Retina (tissue), 1 donor: ENCODE measurements around the gene CCDC187.

Experiments used
- DNase-seq: peaks from one replicate; pipeline ENCODE4 v3.0.0-alpha.2; 2016

Gene CCDC187

DNA sequence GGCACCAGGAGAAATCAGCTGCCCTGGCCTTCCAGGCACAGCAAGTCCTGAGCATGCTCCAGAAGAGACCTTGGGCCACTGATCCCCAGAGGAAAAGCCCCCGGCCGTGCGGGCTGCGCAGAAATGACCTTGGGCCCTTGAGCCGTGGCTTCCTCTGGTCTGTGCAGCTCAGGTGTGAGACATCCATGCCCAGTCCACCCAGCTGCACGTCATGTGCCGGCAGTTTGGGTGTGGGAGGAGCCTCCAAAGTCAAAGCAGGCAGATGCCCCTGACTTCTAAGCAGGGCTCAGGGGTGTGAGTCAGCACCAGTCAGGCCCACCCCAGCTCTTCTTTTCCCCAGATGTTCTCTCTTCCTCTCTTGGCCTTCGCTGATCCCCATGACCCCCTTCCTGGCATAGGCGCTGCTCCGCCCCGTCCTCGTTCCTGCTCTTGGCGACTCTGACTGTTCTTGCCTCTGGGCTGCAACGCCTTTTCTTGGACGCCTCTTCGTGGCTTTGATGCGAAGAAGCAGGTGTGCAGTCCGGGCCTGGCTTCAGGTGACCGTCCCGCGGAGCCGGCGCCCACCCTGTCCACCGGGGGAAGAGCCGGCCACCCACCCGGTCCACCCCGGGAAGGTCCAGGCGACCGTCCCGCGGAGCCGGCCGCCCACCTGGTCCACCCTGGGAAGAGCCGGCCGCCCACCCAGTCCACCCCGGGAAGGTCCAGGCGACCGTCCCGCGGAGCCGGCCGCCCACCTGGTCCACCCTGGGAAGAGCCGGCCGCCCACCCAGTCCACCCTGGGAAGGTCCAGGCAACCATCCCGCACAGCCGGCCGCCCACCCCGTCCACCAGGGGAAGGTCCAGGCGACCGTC lies 52.4 kb downstream of the CCDC187 start:
- no peak for DNase-seq

DNA sequence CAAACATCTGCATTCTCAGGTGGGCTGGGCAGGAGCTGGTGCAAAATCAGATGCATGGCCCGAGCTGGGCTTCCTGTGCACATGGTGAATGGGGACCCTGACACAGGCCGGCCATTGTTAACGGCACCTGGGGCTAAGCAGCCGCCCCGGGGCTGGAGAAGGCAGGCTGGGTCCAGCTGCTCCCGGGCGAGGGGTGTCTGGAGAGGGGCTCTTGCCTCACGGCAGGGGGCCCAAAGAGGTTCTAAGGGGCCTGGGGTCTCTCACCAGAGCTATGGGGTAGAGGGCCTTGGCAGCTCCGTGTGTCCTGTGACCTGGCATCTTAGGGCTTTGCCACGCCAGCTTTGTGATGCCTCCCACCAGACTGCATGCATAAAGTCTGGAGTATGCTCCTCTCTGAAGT lies 53.2 kb downstream of the CCDC187 start:
- no peak for DNase-seq

DNA sequence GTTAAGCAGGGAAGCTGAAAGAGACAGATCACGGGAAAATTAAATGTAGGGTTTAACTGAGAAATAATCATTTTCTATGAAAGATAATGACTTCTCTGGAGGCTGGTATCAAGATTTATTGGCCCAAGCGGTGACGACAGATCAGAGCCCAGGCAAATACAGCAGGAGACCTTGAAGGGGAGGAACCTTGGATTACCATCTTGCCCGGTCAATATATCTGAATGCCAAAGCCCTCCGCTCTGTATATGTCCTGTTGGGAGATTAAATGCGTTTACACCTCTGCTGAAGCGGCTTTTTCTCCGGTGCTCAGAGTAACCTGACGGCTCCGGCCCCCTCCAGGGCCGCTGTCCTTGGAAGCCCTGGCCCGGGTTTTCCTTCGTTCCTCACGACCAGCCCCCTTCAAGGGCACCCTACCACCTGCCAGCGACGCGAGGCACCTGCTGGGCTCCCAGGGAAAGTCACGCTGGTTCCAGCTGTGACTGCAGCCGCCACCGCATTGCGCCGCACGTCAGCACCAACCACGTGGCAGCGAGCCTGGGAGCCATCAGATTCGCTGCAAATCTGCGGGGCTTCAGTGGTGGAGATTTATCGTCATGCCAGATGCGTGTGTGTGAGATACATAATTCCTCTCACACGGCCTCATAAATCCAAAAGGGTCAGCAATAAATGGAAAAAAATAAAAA lies 53.9 kb downstream of the CCDC187 start:
- no peak for DNase-seq

DNA sequence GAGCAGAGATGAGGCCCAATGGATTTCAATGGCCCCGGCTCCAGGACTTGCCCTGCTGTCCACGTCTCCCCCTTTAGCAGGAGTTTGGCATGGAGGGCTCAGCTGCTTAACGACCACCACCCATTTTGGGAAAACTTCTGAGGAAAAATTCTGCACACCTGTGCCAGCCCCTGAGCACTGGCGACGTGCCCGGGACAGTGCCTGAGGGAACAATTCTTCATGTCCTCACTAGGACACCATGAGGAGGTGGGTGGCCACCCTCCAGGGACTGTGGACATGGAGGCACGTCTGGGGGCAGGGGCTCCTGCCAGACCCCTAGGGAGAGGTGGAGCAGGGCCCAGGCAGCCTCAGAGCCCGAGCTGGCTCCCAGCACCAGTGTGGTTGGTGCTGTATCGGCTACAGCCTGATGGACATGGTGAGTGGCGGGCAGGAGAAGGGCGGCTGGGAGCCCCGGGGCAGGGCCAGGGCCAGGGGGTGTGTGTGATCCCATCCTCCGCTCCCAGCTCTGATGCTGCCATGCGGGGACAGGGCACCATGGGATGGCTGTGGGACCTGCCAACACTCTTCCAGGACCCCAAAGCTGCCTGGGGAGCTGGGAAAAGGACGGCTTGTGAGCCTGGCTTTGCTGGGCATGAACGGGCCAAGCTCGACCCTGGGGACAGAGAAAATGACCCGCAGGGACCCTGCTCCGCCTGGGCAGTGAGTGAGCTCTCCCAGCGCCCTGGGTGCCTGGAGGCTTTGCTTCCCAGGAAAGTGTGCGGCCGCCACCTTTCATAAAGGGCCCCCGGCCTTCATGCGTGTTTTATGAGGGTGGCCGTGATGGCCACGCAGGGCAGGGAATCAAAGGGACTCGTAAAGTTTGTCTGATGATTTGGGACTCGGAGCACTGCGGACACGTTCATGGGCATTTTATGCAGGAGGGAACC lies 54.7 kb downstream of the CCDC187 start:
- no peak for DNase-seq

DNA sequence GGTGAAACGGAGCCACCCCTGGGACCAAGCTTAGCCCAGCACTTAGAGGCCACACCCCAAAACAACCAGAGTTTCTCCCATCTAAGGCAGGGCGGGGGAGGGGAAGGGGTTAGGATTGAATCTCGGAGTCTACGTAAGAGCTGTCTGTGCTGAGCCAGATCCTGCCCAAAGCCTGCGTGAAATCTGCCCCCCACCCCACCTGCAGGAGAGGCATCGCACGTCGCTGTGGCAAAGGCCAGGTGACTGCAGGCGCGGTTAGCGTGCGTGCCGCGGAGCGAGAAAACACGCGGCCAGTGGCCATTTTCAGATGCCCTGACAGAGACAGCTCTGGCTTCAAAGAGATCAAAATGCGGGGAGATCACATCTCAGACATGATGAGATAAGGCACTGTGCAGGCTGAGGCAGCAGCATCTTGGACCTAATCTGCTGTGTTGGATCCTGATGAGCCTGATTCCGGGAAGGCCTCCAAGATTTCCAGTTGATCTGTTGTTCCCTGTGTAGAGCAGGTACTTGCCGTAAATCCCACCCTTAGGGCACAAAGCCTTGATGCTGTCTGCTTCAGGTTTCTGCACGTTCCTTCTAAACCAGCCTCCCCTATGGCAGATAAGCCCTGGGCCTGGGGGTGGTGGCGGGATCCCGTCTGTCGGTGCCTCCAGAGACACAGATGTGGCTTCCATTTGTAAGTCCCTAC lies 55.8 kb downstream of the CCDC187 start:
- DNase-seq: no peak

DNA sequence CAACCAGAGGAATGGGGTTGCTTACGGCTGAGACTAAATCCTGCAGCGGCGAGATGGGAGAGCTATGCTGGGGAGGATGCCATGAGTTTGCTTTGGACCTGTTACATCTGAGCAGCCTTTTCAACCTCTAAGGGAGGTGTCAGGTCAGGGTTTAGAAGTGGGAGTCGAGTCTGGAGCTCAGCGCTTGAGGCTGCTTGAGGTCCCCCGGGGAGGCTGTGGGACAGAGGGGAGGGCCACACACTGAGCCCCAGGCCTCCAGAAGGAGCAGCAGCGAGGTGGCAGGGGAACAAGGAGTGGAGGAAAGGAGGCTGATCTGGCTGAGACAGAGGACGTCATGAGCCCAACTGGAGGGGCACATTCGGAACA lies 56.4 kb downstream of the CCDC187 start:
- no peak for DNase-seq

DNA sequence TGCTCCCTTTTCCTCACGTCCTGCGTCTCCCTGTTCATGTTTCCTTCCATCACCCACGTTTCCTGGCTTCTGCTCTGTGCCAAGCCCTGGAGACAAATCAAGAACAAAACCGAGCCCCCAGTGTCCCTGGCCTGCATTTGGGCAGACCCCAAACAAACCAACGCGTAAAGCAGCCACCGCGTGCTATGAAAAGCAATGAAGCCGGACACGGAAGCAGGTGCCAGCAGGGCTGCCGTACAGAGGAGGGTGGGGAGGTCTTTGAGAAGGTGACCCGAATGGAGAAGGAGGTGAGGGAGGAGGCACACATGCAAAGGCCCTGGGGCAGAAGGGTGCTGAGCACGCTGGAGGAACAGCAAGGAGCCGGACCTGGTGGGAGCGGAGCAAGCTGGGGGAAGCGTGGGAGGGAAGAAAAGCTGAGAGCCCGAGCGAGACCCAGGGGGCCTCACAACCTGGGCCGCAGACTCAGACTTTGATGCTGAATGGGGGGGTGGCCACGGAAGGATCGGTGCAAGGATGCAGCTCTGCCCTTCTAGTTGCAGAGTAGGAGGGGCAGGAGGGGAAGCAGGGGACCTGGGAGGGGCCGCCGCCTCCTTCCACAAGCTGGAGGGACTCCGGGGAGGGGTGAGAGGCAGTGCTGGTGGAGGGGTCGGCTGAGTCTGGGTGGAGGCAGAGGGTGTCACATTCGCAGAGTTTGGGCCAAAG lies 56.9 kb downstream of the CCDC187 start:
- no peak for DNase-seq

DNA sequence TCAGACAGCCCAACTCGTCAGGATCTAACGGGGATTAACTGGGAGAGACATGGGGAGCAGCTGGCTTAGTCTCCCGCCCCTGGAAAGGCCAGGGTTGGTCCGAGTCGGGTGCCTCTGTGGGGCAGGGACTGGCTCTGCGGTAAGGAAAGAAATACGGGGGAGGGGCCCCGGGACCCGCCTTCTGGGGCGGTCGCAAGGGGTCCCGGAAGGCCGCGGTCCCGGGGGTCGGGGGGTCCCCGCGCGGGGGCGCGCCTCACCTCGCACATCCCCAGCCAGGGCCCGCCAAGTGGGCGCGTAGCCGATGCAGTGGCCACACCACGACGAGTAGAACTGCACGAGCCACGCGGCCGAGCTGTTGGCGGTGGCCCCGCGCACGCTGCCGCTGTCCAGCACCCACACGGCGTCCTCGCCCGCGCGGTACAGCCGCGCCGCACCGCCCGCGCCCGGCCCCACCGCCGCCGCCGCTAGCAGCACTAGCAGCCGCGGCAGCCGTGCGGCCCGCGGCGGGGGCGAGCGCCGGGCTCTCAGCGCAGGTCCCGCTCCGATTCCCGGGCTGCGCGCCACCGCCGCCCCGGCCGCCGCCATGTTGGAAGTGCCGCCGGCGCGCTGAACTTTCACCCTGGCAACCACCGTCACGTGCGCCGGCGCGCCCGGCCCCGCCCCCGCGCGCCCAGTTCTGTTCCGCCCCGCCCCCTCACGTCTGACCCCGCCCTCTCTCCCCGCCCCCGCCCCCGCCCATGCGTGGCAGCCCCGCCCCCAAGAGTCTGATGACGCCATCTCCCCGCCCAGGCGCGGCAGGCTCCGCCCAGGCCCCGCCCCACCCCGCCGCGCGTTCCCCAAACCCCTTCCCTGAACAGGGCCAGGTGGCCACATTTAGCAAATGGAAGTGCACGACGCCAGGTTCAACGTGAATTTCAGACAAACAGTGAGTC lies 58.4 kb downstream of the CCDC187 start, which contains the start of gene QSOX2:
Gene QSOX2, minus strand, starts transcription at position 594 of the 932 bp plus-strand sequence. Its CDS starts 9 bp downstream, at position 585.
- DNase-seq: peak; percentile 55

DNA sequence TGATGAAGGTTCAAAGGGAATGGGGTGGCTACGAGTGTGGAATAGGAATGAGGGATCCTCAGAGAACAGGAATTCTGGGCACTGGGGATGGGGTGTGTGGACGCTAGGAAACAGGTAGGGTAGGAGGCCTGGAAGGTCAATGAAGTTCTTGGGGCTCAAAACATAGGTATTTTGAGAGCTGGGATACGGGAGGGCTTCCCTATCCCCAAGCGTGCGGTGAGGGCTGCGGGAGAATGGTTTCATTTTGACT lies 59.0 kb downstream of the CCDC187 start:
- no peak for DNase-seq

DNA sequence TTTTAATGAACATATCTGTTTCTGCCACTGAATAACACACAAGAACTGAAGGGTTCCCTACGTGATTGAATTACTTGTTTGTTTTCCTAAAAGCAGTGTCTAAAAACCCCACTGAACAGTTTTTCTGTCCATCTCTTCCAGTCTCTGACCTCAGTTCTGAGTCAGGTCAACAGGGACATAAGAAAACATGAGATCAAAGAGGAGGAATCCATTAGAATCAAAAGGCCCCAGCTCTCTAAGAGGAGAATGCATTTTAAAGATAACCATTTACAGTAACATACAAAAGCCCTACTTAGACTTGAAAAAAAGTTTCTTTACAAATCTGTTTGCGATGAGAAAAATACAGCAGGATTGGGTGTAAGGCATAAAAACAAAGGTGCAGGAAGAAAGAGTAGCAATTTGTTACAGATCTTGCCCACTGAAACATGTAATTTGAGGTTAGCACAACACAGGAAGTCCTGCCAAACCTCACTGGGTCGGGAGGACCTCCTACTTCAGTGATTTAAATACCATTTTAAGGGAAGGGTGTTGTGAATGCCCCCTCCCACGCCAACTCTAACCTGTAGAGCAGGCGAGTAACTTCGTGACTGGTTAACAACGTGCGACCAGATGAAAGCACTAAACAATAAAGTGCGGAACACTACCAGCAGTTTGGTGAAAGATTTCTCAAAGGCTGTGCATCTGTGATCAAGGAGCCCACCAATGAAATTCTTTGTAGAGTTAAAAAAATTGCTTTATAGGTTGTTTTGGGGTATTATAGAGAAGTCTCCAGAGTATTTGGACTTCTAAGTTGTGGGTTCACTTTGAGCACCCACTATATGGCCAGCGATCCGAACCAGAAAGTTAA lies 59.5 kb downstream of the CCDC187 start:
- DNase-seq: no peak

DNA sequence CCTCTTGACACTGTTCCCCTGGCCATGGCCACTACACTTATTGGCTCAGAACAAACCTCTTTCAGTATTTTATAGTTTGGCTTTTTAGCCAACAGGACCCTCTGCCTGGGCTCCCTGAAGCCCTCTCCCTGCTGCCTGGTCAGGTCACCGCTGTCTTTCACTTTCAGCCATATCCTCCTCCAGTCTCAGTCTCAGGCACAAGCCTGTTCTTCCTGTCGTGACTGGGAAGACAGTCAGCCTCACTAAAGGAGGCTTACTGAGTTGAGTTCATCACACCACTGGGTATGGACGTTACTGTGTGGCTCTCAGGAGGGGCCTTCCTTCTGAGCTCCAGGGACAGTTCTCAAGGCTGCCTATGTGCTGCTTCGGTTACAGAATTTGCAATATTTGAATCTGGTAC lies 60.3 kb downstream of the CCDC187 start:
- DNase-seq: no peak

DNA sequence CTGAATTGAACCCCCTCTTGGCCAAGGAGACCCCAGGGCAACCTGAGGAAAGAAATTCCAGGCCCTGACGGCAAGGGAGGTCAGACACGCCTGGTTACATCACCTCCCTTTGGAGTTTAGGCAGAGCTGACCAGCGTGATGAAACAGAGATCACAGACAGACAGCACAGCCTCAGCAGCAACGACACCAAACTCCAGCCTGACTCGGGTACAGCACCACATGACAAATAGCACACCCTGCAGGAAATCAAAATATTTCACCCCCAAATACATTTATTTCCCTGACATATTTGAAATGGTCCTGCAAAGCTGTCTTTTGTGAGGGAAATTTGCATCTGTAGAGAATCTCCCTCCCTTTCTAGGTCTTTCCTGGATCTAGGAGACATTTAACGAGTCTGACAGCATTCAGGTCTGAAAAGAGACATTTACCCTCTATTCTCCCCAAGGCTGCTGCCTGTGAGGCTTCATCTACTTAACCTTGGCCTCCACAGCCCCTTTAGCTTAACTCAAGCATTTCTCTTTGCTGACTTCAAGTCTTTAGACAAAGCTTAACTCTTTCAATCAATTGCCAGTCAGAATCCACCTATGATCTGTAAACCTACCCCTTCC lies 60.9 kb downstream of the CCDC187 start:
- DNase-seq: no peak

DNA sequence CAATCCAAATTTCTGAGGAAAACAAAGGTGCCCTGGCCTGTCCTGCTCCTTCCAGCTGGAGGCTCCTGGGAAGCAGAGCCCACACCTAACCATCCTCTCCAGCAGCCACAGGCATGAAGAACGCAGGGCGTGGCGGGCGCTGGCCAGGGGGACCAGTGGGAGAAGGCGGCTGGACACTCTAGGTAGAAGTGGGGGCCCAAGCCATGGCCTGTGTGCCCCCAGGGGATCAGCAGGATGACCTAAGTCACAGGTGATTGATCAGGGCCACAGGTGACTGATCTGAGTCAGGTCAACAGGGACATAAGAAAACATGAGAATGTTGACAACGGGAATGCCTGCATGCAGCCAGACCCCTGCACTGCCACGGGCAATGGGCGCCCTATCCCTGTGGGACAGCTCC lies 61.6 kb downstream of the CCDC187 start:
- DNase-seq: no peak

DNA sequence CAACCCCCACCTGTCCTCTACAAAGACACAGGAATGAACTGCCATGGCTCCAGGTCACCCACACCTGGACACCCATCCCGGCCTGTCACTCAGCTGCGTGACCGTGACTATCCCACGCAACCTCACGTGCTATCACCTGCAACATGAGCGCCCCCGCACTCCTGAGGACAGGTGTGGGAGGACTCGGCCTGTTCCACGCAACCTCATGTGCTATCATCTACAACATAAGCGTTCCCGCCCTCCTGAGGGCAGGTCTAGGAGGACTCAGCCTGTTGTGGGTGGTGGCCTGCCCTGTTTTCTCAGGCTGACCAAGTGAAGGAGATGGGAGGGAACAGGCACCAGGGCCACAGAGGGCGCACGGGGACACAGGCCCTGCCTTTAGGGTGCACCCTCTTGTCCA lies 62.4 kb downstream of the CCDC187 start:
- DNase-seq: no peak

DNA sequence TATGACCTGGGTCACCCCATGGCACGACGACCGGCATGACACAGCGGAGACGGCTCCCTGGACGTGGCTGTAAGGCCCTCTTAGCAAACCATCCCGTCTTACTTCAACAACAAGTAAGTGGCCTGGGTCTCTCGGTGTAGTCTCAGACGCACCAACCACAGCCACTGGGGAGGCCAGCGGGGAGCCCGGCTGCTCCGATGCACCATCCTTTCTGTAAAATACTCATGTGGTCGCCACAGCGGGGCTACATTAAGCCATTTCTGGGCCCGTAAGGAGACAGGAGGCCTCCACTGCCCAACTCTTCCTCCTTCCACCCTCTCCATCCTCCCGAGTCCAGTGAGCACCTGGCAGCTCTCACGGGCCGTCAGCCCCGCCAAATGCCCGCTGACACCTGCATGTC lies 63.0 kb downstream of the CCDC187 start:
- DNase-seq: no peak

DNA sequence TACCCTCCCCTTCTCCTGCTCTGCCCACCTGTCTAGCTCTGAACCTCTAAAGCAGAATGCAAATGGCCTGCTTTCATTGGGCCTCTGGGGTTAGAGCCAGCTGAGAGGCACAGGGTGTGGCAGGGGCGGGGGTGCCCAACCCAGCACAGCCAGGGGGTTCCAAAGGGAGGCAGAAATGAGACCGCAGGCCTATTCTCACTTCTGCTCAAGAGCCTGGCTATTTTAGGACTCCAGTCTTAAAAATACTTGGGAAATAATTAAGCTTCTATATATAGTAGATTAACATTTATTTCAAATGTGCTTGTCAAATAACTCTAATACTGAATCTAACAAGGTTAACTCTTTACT lies 63.9 kb downstream of the CCDC187 start:
- no peak for DNase-seq

DNA sequence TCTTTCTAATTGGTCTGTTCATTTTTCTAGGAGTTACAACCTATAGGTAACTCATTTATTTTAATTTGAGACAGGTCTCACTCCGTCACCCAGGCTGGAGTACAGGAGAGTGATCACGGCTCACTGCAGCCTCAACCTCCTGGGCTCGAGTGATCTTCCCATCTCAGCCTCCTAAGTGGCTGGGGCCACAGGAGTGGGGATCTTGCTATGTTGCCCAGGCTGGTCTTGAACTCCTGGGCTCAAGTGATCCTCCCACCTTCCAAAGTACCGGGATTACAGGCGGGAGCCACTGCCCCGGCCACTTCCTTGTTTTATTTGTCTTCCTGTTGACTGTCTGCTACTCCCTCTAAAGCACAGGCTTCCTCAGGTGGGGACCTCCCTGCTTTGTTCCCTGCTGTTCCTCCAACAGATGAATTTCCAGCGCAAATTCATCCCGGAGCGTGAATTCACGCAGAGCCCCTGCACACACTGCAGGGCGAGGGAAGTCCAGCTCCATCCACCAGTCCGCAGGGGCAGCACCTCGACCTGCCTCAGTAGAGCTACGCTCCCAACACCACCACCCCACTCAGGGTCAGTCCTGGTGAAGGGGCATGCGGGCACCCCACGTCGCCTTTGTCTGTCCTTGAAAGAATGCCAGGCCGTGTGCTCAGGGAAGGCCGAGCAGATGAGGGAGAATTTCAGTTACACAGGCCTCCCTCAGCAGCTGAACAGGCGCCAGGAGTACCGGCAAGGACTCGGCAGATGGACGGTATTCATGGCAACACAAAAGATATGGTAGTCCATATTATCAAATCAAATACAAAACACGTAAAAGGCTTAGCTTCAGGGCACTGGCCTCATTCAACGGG lies 64.5 kb downstream of the CCDC187 start:
- DNase-seq: no peak

DNA sequence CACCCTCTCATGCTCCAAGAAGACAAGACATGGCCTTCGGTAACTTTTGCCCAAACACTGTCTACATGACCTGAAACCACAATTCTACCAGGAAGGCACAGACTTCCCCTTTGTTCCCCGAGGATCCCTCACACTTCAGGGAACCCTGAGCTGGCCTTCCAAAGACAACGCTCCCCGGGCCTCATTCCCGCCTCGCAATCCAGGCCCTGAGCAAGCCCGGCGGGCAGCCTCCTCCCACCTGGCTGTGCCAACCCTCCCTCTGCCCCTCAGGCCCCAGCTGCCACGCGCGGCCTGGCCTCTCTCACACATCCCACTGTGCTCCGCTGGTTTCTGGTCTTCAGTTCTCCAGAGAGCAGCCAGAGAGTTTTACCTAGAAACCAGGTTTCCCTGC lies 65.6 kb downstream of the CCDC187 start:
- no peak for DNase-seq
